Tibial nerve (tissue), 4 donors: ENCODE data around the gene KIAA1217. TPM values are rescaled to one million over a fixed set of nuclear protein-coding genes. Genes with fewer than 3 reads are reported as not detected.

ENCODE experiments used
- DNase-seq, 2 donors: peaks; one replicate each; pipeline ENCODE4 v3.0.0-alpha.2; 2019; ENCODE audit warnings: low spot score in 2 of 2
- H3K27ac ChIP-seq, 4 donors: fragments of 200-600 bp; sonication (generic) in 3 of 4; one replicate each; pipeline ENCODE4 v1.5.1; 2017 to 2019; ENCODE audit warnings: mild to moderate bottlenecking in 1 of 4
- H3K27me3 ChIP-seq, 2 donors: fragments of 200-600 bp; sonication (generic) in 1 of 2; one replicate each; pipeline versions ENCODE4 v1.5.1 to v1.6.0; 2017 to 2019
- H3K36me3 ChIP-seq, 3 donors: fragments of 200-600 bp; sonication (generic); one replicate each; pipeline ENCODE4 v1.5.1; 2018 to 2019
- H3K4me1 ChIP-seq, 4 donors: fragments of 200-600 bp; sonication (generic) in 3 of 4; one replicate each; pipeline ENCODE4 v1.5.1; 2017 to 2019
- H3K4me3 ChIP-seq, 4 donors: fragments of 200-600 bp; sonication (generic) in 3 of 4; one replicate each; pipeline ENCODE4 v1.5.1; 2017 to 2019; ENCODE audit warnings: mild to moderate bottlenecking in 1 of 4, moderate library complexity in 1 of 4
- H3K9me3 ChIP-seq, 4 donors: fragments of 200-600 bp; sonication (generic) in 3 of 4; one replicate each; pipeline ENCODE4 v1.5.1; 2017 to 2019
- CTCF ChIP-seq, 5 experiments: fragments of 200-600 bp in 3 of 5; fragments of 450-650 bp in 2 of 5; sonication (generic) in 3 of 5; IDR thresholded peaks; one replicate each; pipeline ENCODE4 v1.5.1; 2016 to 2019; ENCODE audit warnings: antibody characterized with exemption in 5 of 5, mild to moderate bottlenecking in 3 of 5, moderate library complexity in 2 of 5
- EP300 ChIP-seq, 2 donors: sonication (generic); formaldehyde crosslinking; IDR thresholded peaks; one replicate each; pipeline ENCODE4 v1.6.1; 2017; ENCODE audit warnings: antibody characterized with exemption in 2 of 2, mild to moderate bottlenecking in 1 of 2
- POLR2A ChIP-seq, 2 donors: fragments of 450-650 bp; IDR thresholded peaks; one replicate each; pipeline ENCODE4 v1.6.1; 2017; ENCODE audit warnings: antibody characterized with exemption in 2 of 2, mild to moderate bottlenecking in 2 of 2, moderate library complexity in 2 of 2
- WGBS, 2 donors: methylation state at CpG; one replicate each; pipeline ENCODE4 v1.1.5; 2018; 5-methylcytosine and 5-hydroxymethylcytosine counted together
- total RNA-seq, 4 donors: library from RNA; depleted of rRNA; stranded (reverse); fragments of >200 nt; gene quantifications; one replicate each; pipeline ENCODE4 v1.1.0, GENCODE V29; 2016

The KIAA1217 gene
- total RNA-seq, 4 donors from 2014 or later: 38.5 to 88.1 (median 58.3) TPM

- no peak for DNase-seq
- H3K27me3 ChIP-seq: no peaks in the 10 kb centered on the region
- peaks cover 0 to 30% (median 11%) of the 10 kb centered on the region in 4 donors for H3K4me1 ChIP-seq
- no peaks in the 10 kb centered on the region for H3K36me3 ChIP-seq
- 87 to 93% methylated on average over 9 of the region's 9 CpGs for WGBS, 2 donors
- no peak for TF ChIP-seq EP300 (IDR thresholded peaks at IDR 0.05)
- no peak for TF ChIP-seq POLR2A (IDR thresholded peaks at IDR 0.05)
- no peak for TF ChIP-seq CTCF (IDR thresholded peaks at IDR 0.05)
- H3K27ac ChIP-seq: no peak overlapping the region
- H3K9me3 ChIP-seq: no peaks in the 10 kb centered on the region
- H3K4me3 ChIP-seq: no peak overlapping the region
Measured at GRCh38 chr10:24381235-24382010, 172.5 kb downstream of the KIAA1217 start.

GRCh38 chr10:24382045-24382444 lies 173.1 kb downstream of the KIAA1217 start:
- no peak overlapping the region for H3K27ac ChIP-seq

GRCh38 chr10:24382596-24382978 lies 173.6 kb downstream of the KIAA1217 start:
- 64 to 71% methylated on average over 3 of the region's 3 CpGs for WGBS, 2 donors
- Histone ChIP-seq H3K4me3 (no peak overlapping the region), H3K27ac (peak overlapping the region in 2 of 4 donors; percentile 40 to 76), H3K27me3 (no peaks in the 10 kb centered on the region), H3K36me3 (no peaks in the 10 kb centered on the region), H3K9me3 (no peaks in the 10 kb centered on the region), H3K4me1 (peaks cover 0 to 30% (median 11%) of the 10 kb centered on the region in 4 donors)
- DNase-seq: no peak
- no peak for TF ChIP-seq EP300 (IDR thresholded peaks at IDR 0.05)
- no peak for TF ChIP-seq CTCF (IDR thresholded peaks at IDR 0.05)
- no peak for TF ChIP-seq POLR2A (IDR thresholded peaks at IDR 0.05)

More at GRCh38 chr10:24382045-24382444, 173.1 kb downstream of the KIAA1217 start:
- no peak for DNase-seq
- Histone ChIP-seq H3K27me3 (no peaks in the 10 kb centered on the region), H3K36me3 (no peaks in the 10 kb centered on the region), H3K9me3 (no peaks in the 10 kb centered on the region), H3K4me1 (peaks cover 0 to 30% (median 11%) of the 10 kb centered on the region in 4 donors), H3K4me3 (no peak overlapping the region)
- 70 to 73% methylated on average over 3 of the region's 3 CpGs for WGBS, 2 donors
- no peak for TF ChIP-seq POLR2A (IDR thresholded peaks at IDR 0.05)
- TF ChIP-seq EP300 (IDR thresholded peaks at IDR 0.05): no peak
- no peak for TF ChIP-seq CTCF (IDR thresholded peaks at IDR 0.05)

GRCh38 chr10:24382979-24383663 lies 174.2 kb downstream of the KIAA1217 start:
- DNase-seq: no peak
- 68 to 69% methylated on average over 12 of the region's 12 CpGs for WGBS, 2 donors
- H3K4me3 ChIP-seq: no peak overlapping the region

More at GRCh38 chr10:24382979-24383663, 174.2 kb downstream of the KIAA1217 start:
- H3K4me1 ChIP-seq: peaks cover 0 to 30% (median 11%) of the 10 kb centered on the region in 4 donors
- no peaks in the 10 kb centered on the region for H3K9me3 ChIP-seq
- no peaks in the 10 kb centered on the region for H3K27me3 ChIP-seq
- peak overlapping the region; percentile 10 to 76 (median 31) for H3K27ac ChIP-seq
- TF ChIP-seq EP300 (IDR thresholded peaks at IDR 0.05): no peak
- TF ChIP-seq POLR2A (IDR thresholded peaks at IDR 0.05): no peak
- TF ChIP-seq CTCF (IDR thresholded peaks at IDR 0.05): no peak
- H3K36me3 ChIP-seq: no peaks in the 10 kb centered on the region
